SK-N-SH (cell line): ENCODE data around the gene SH3TC1.

Experiments
- CTCF ChIP-seq: fragments of 200-600 bp; sonication (generic); IDR thresholded peaks from 2 replicates; pipeline ENCODE4 v1.6.1; 2017; ENCODE audit warnings: antibody characterized with exemption, mild to moderate bottlenecking, moderate library complexity
- FOXJ3 ChIP-seq: sonication (generic); formaldehyde crosslinking; IDR thresholded peaks from 2 replicates; pipeline ENCODE4 v1.5.1; 2020; ENCODE audit warnings: mild to moderate bottlenecking, missing genetic modification reagents
- GABPA ChIP-seq: IDR thresholded peaks from 2 replicates; pipeline ENCODE4 v1.4.0; 2012; ENCODE audit warnings: low read depth, mild to moderate bottlenecking
- JUND ChIP-seq: IDR thresholded peaks from 2 replicates; pipeline ENCODE4 v1.4.0; 2012
- SIN3A ChIP-seq: IDR thresholded peaks from 2 replicates; pipeline ENCODE4 v1.6.1; 2012; ENCODE audit warnings: low read depth, mild to moderate bottlenecking, low read length, moderate library complexity, borderline replicate concordance
- YY1 ChIP-seq: IDR thresholded peaks from 2 replicates; pipeline ENCODE4 v1.4.0; 2012; ENCODE audit warnings: low read depth, mild to moderate bottlenecking

DNA sequence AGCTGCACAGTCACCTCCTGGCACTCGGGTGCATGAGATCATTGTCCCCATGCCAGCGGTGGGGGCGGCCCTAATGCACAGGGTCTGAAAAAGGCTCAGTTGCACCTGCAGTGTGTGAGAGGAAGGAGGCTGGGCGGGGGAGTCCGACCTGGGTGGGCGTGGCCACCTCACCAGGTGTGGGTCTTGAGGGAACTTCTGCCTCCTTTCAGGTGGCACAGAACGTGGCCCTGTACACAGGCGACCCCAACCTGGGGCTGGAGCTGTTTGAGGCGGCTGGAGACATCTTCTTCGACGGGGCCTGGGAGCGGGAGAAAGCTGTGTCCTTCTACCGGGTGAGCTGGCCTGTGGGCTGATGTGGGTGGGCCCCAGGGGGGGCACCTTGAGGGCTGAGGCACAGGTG, 36.1 kb downstream of the SH3TC1 start:
- no peak for TF ChIP-seq FOXJ3 (CRISPR knock-in tag)
- no peak for TF ChIP-seq SIN3A
- no peak for TF ChIP-seq GABPA
- no peak for TF ChIP-seq JUND
- no peak for TF ChIP-seq CTCF
- TF ChIP-seq YY1, result no peak
